ENCODE results near the gene LAMA2.

The LAMA2 gene

GRCh38 chr6:129552413-129552812 lies 669.5 kb downstream of the LAMA2 start:
- no peak for DNase-seq

- DNase-seq: no peak
Measured at GRCh38 chr6:129555206-129555832, 672.4 kb downstream of the LAMA2 start.

DNA sequence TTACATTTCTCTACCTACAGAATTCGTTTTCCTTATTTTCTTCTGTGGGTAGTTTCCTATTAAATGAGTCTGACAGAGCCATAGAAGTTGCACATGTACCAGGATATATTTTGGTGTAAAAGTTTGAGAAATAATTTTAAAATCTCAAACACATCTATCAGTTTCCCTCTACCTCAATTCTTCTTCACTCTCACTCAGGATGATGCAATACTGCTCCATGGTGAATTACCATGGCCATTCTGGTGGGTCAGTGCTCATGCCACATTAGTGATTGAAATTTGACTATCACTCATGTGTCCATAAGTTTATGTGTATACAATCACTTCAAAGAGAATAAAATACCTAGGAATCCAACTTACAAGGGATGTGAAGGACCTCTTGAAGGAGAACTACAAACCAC lies 675.3 kb downstream of the LAMA2 start:
- DNase-seq: no peak

- no peak for DNase-seq
Measured at GRCh38 chr6:129565366-129565765, 682.4 kb downstream of the LAMA2 start.

DNA sequence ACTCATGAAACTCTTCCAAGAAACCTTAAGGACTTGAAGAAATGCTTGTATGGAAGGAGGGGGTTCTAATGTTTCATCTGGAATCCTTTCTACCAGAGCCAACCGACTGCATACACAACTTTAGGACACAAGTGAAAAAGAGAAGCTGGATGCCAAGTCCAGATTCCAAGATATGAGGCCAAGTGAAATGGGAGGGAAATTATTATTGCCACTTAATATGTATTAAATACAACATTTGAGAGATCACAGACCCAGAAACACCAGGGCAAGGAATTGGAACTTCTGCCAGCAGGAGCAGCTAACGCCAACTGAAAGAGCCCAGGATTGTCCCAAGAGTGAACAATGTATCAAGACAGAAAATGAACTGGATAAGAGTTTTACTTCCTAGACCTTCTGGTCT lies 682.9 kb downstream of the LAMA2 start:
- no peak for DNase-seq
